Heart right ventricle (tissue), 16 donors: ENCODE data around the gene SVIL. TPM values are rescaled to one million over a fixed set of nuclear protein-coding genes. Genes with fewer than 3 reads are reported as not detected.

ENCODE experiments used
- ATAC-seq, 8 donors: fragments of 200-7000 bp; cut with Tn5 transposase; one replicate each; pipeline ENCODE4 v1.9.1; 2020; ENCODE audit warnings: mild to moderate bottlenecking in 8 of 8, moderate library complexity in 8 of 8, moderate number of reproducible peaks in 1 of 8
- DNase-seq, 2 donors: peaks; one replicate each; pipeline ENCODE4 v3.0.0-alpha.2; 2020
- H3K27ac ChIP-seq, 10 donors: fragments of 200-600 bp; sonication (generic) in 2 of 10; one replicate each; pipeline versions ENCODE4 v1.5.0 to v1.8.0; 2020 to 2022; ENCODE audit warnings: mild to moderate bottlenecking in 3 of 10
- H3K27me3 ChIP-seq, 7 donors: fragments of 200-600 bp; one replicate each; pipeline ENCODE4 v1.8.0; 2021 to 2022; ENCODE audit warnings: mild to moderate bottlenecking in 2 of 7
- H3K36me3 ChIP-seq, 9 donors: fragments of 200-600 bp; sonication (generic) in 1 of 9; one replicate each; pipeline versions ENCODE4 v1.5.0 to v1.8.0; 2020 to 2022; ENCODE audit warnings: mild to moderate bottlenecking in 2 of 9
- H3K4me1 ChIP-seq, 9 donors: fragments of 200-600 bp; sonication (generic) in 1 of 9; one replicate each; pipeline versions ENCODE4 v1.5.0 to v1.8.0; 2020 to 2022; ENCODE audit warnings: mild to moderate bottlenecking in 4 of 9
- H3K4me3 ChIP-seq, 10 donors: fragments of 200-600 bp; sonication (generic) in 2 of 10; one replicate each; pipeline versions ENCODE4 v1.5.0 to v1.8.0; 2020 to 2022; ENCODE audit warnings: mild to moderate bottlenecking in 7 of 10, moderate library complexity in 2 of 10
- H3K9me3 ChIP-seq, 11 donors: fragments of 200-600 bp in 10 of 11; sonication (generic) in 2 of 11; one replicate each; pipeline versions ENCODE4 v1.5.0 to v1.8.0; 2013 to 2022; ENCODE audit warnings: mild to moderate bottlenecking in 2 of 11, control low read depth in 1 of 11, moderate library complexity in 1 of 11
- WGBS, 2 donors: extraction: QIAGEN DNeasy Blood & Tissue Kit; methylation state at CpG; one replicate each; pipeline ENCODE4 v1.1.7; 2013; ENCODE audit warnings: inconsistent platforms in 1 of 2; 5-methylcytosine and 5-hydroxymethylcytosine counted together
- intact Hi-C, 10 donors: fragments of 100-400 bp; cut with DNase I; formaldehyde crosslinking; loops; one replicate each; pipeline versions ENCODE4 v1.11.1 to v1.14.2; 2022
- polyA plus RNA-seq, 2 donors: library from polyadenylated mRNA; stranded (reverse); fragments of 200-250 nt; gene quantifications; one replicate each; pipeline ENCODE4 v1.2.3, GENCODE V29; 2013
- total RNA-seq, 10 donors: library from RNA; stranded (reverse); fragmentation: NEBNext Ultra II Directional in 3 of 10; extraction: Animal tissue kit (Norgen Biotek cat#: 25700) in 3 of 10; gene quantifications; one replicate each; pipeline versions ENCODE4 v1.2.1 to v1.2.4, GENCODE V29; 2021 to 2023
- TF ChIP-seq, protein P1 (sequence below), 9 donors: fragments of 200-600 bp; sonication (generic) in 2 of 9; IDR thresholded peaks; one replicate each; pipeline versions ENCODE4 v1.5.0 to v1.8.0; 2021 to 2022; ENCODE audit warnings: antibody characterized with exemption in 9 of 9, mild to moderate bottlenecking in 5 of 9, moderate library complexity in 1 of 9
- donor health status: Arrhythmogenic right ventricular cardiomyopathy.
- donor health status: ischemic (EF 13 %, LVEDD 7.1; RV severe dilation, severe dysfunction).
- donor health status: healthy with polysubstance abuse.
- donor health status: DM: no; HTN: yes; CAD: no.
- donor health status: DM: no; HTN: no; CAD: no.
- donor health status: ischemic (EF 25% LVEDD 6.9; RV normal size, moderate dysfunction).
- donor health status: ischemic (EF 25% LVEDD 5.7; RV mildly dilated, moderate dysfunction).
- donor health status: healthy.
- donor health status: DM: yes; HTN: yes; CAD: no.
- donor health status: Ischemic cardiomyopathy.
- donor health status: ischemic (EF 35%, LVEDD 5.7; RV mildly dilated, moderate dysfunction).
- donor health status: nonischemic (EF 11% LVEDD 7.7; RV severe dilation, severe dysfunction).
- donor health status: DM: yes; HTN: yes; CAD: no.
- donor health status: PGD.
- donor health status: ischemic (EF 29% LVEDD 5.4; RV normal size, mild dysfunction).
- donor health status: nonischemic (EF 23%, LVEDD 6.1; RV moderate dilation, normal function).

The SVIL gene
- total and polyA plus RNA-seq, 12 donors = 38.6 to 655 (median 450) TPM

DNA sequence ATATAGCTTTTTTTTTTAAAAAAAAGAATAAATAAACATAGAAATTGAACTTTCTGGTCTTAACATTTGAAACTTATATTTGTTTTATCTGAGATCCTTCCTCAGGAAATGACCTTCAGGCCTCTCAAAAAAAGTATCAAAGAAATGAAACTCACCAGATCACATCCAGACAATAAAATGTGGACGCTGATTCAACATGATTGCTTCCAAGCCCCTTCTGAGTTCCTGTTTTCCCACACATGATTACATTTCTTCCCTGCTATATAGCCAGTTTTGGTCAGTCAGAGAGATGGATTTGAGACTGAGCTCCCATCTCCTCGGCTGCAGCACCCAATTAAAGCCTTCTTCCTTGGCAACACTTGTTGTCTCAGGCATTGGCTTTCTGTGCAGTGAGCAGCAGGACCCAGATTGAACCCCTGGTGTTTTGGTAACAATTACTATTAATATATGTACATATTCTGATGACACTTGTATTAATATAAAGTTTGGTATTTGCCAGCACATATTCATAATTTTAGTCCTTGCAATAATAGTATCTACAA, 21.8 kb upstream of the SVIL start:
- Histone ChIP-seq H3K4me3 (no peak overlapping the region), H3K27ac (no peak overlapping the region), H3K27me3 (no peaks in the 10 kb centered on the region), H3K4me1 (peaks cover 0 to 46% (median 15%) of the 10 kb centered on the region in 9 donors), H3K9me3 (peaks cover 0 to 14% (median 0%) of the 10 kb centered on the region in 11 donors), H3K36me3 (peaks cover 0 to 19% (median 0%) of the 10 kb centered on the region in 9 donors)
- TF ChIP-seq, protein P1, sequence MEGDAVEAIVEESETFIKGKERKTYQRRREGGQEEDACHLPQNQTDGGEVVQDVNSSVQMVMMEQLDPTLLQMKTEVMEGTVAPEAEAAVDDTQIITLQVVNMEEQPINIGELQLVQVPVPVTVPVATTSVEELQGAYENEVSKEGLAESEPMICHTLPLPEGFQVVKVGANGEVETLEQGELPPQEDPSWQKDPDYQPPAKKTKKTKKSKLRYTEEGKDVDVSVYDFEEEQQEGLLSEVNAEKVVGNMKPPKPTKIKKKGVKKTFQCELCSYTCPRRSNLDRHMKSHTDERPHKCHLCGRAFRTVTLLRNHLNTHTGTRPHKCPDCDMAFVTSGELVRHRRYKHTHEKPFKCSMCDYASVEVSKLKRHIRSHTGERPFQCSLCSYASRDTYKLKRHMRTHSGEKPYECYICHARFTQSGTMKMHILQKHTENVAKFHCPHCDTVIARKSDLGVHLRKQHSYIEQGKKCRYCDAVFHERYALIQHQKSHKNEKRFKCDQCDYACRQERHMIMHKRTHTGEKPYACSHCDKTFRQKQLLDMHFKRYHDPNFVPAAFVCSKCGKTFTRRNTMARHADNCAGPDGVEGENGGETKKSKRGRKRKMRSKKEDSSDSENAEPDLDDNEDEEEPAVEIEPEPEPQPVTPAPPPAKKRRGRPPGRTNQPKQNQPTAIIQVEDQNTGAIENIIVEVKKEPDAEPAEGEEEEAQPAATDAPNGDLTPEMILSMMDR (IDR thresholded peaks at IDR 0.05) = no peak
- intact Hi-C loops = no loop called here
- DNase-seq (no peak), ATAC-seq (no peak)
- 86 to 87% methylated on average over 2 of the region's 2 CpGs for WGBS, 2 donors

DNA sequence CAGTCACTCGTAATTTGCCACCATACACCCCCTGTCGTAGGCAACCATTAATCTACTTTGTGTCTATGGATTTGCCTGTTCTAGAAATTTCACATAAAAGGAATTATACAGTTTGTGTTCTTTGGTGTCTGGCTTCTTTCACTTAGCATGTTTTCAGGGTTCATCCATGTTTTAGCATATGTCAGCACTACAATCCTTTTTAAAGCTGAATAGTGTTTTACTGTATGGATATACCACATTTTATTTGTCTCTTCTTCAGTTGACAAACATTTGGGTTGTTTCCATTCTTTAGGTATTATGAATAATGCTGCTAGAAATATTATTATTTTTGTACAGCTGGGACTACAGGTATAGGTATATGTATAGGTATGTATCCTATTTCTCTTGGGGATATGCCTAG, 17.4 kb upstream of the SVIL start:
- H3K4me3 ChIP-seq = no peak overlapping the region
- 98% methylated on average over 2 of the region's 2 CpGs for WGBS, 2 donors
- peaks cover 0 to 25% (median 17%) of the 10 kb centered on the region in 9 donors for H3K4me1 ChIP-seq
- H3K36me3 ChIP-seq = peaks cover 0 to 13% (median 0%) of the 10 kb centered on the region in 9 donors
- no peak for ATAC-seq
- no peak overlapping the region for H3K27ac ChIP-seq
- no peak for DNase-seq
- TF ChIP-seq, protein P1 (IDR thresholded peaks at IDR 0.05) = no peak
- H3K27me3 ChIP-seq = no peaks in the 10 kb centered on the region
- H3K9me3 ChIP-seq = peaks cover 0 to 13% (median 0%) of the 10 kb centered on the region in 11 donors
- intact Hi-C loops = no loop called here

DNA sequence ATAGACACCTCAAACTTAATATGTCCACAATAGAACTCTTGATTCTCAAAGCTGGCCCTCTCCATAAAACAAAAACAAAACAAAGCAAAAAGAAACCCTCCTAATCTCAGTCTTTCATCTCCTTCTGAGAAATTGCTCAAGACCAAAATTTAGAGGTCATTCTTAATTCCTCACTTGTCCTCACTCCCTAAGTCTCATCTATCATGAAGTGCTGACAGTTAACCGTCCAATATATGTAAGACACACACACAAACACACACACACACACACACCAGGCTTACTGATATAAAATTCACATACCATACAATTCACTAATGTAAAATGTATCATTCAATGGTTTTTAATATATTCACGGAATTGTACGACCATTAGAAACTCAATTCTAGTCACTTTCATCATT, 17.0 kb upstream of the SVIL start:
- peaks cover 0 to 9% (median 0%) of the 10 kb centered on the region in 11 donors for H3K9me3 ChIP-seq
- 84 to 93% methylated on average over 3 of the region's 3 CpGs for WGBS, 2 donors
- peaks cover 0 to 8% (median 0%) of the 10 kb centered on the region in 9 donors for H3K36me3 ChIP-seq
- no peak overlapping the region for H3K4me3 ChIP-seq
- H3K27ac ChIP-seq = no peak overlapping the region
- ATAC-seq = no peak
- H3K27me3 ChIP-seq = no peaks in the 10 kb centered on the region
- H3K4me1 ChIP-seq = peaks cover 0 to 26% (median 20%) of the 10 kb centered on the region in 9 donors
- intact Hi-C loops = no loop called here
- no peak for DNase-seq
- TF ChIP-seq, protein P1 (IDR thresholded peaks at IDR 0.05) = no peak

DNA sequence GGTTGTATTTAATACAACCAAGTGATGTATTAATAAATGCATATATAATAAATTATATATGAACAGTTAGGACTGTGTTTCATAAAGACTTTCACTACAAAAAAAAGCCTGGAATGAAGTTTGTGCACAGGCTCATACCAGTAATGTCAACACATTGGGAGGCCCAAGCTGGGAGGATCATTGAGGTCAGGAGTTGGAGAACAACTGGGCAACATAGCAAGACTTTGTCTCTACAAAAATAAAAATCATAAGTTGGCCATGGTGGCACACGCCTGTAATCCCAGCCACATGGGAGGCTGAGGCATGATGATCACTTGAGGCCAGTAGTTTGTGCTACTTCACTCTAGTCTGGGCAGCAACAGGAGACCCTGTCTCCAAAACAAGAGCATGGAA, 15.8 kb upstream of the SVIL start:
- intact Hi-C loops = no loop called here
- H3K9me3 ChIP-seq = no peaks in the 10 kb centered on the region
- peaks cover 0 to 39% (median 29%) of the 10 kb centered on the region in 9 donors for H3K4me1 ChIP-seq
- no peaks in the 10 kb centered on the region for H3K27me3 ChIP-seq
- no peak overlapping the region for H3K4me3 ChIP-seq
- DNase-seq = no peak
- H3K36me3 ChIP-seq = no peaks in the 10 kb centered on the region
- no peak overlapping the region for H3K27ac ChIP-seq
- TF ChIP-seq, protein P1 (IDR thresholded peaks at IDR 0.05) = no peak
- WGBS, 2 donors = 96 to 97% methylated on average over 1 of the region's 1 CpG
- ATAC-seq = no peak
